ENCODE results near the gene MYOM1.
"Not testable (repeated sequence)": the region's sequence is repeated elsewhere in the genome, so short reads cannot be mapped to it uniquely, and the experiment has no call there.

MYOM1 gene

GRCh38 chr18:3073353-3073752 lies 146.4 kb downstream of the MYOM1 start:
- DNase-seq: not testable (repeated sequence)

DNA sequence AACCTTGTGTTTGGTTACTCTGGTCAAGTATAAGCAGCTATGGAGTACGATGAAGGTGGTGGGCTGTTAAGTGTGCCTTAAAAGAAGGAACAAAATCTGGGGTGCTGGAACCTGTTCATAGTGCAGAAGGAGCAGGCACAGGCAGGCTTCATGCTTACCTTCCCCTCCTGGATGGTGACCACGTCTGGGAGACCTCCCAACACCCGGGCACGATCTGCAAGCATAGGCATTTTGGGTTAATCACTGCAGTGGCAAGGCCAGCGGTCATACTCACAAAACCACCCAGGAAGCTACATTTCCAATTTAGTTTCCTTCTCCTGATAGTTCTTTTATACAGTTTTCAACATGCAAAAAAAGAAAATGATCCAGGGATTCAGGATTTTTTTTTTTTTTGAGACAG lies 148.1 kb downstream of the MYOM1 start:
- DNase-seq: no peak

- no peak for DNase-seq
Measured at GRCh38 chr18:3069671-3070433, 149.9 kb downstream of the MYOM1 start.

DNA sequence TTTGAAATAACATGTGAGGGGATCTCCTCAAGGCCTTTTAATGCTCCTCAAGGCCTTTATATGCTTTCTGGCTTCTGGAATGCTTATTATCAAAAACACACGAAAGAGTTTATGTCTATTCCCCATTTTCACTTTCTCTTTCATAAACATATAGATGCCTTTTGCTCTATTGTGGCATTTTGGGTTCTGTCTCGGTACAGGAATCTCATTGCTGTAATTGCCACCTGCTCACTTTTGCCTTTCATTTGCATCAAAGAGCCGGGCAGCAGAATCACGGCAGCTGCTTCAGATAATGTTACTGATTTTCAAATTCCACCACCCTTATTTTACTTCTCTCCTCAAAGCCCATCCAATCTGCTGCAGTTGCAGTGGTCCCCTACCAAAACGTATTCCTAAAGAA lies 152.0 kb downstream of the MYOM1 start:
- no peak for DNase-seq

DNA sequence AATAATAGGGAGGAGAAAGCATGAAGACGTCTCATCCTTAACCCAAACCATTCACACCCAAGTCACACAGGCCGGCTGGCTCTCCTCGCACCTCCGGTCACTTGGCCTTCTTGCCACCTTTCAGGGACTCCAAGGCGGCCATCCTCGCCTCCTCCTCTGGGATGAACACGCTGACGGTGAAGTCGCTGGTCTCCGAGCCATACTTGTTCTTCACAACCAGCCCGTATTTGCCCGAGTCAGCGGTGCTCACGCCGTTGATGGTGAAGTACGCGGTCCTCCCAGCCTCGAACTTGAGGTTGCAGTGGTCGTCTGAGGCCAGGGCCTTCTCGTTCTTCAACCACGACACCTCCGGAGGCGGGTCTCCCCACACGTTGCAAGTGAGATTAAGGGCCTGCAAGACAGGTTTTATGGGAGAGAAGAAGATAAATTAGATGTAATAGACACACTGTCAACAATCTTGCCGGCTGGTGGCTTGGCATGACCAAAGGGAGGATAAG lies 152.6 kb downstream of the MYOM1 start:
- no peak for DNase-seq

- DNase-seq: no peak
Measured at GRCh38 chr18:3066341-3067110, 153.2 kb downstream of the MYOM1 start.

DNA sequence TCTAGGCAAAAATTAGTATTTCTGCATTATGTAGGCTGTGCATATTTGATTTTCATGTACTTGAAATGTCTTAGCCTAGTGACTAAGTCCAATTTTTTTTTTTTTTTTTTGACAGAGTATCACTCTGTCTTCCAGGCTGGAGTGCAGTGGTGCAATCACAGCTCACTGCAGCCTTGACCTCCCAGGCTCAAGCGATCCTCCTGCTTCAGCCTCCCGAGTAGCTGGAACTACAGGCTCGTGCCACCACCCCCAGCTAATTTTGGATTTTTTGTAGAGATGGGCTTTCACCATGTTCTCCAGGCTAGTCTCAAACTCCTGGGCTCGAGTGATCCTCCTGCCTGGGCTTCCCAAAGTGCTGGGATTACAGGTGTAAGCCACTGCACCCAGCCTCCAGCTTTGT lies 156.0 kb downstream of the MYOM1 start:
- not testable (repeated sequence) for DNase-seq

DNA sequence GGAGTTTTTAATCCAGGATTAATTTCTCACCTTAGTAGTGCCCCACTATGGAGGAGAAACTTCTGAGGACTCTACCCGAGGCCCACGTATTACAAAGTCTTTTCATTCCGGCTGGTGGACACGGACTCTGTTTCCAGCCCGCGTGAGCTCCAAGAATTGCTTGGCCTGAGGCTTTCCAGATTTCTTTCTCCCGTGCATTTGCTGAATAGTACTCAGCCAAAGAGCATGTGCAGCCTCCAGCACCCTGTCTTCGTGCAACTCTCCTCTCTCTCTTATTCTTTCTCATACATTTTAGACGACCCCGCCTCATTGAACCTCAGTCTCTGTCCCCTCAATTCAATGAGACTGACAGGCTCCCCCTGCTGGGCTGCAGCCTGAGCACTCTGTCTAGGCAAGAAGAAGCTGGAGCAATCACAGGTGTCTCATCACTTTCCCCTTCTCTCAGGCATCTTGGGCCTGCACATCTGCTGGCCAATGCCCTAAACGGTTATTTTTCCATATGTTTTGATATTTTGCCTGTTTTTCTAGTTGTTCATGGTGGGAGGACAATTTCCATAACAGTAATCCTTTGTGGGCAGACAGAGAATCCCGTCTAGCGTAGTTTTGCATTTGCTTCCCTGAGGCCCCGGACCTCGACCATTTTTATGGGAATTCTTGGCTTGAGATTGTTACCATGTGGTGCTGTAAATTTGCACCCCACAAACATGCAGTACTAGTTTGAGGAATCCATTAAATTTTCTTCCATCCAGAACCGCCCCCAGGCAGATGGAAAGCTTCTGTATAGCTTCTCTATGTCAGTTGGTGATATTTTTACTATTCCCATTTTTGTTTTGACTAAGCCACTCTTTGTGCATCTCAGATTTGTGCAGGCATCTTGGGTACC lies 156.7 kb downstream of the MYOM1 start:
- DNase-seq: peak; percentile 78 to 80

- DNase-seq: peak; percentile 54 to 59
Measured at GRCh38 chr18:3061581-3062312, 158.0 kb downstream of the MYOM1 start.

DNA sequence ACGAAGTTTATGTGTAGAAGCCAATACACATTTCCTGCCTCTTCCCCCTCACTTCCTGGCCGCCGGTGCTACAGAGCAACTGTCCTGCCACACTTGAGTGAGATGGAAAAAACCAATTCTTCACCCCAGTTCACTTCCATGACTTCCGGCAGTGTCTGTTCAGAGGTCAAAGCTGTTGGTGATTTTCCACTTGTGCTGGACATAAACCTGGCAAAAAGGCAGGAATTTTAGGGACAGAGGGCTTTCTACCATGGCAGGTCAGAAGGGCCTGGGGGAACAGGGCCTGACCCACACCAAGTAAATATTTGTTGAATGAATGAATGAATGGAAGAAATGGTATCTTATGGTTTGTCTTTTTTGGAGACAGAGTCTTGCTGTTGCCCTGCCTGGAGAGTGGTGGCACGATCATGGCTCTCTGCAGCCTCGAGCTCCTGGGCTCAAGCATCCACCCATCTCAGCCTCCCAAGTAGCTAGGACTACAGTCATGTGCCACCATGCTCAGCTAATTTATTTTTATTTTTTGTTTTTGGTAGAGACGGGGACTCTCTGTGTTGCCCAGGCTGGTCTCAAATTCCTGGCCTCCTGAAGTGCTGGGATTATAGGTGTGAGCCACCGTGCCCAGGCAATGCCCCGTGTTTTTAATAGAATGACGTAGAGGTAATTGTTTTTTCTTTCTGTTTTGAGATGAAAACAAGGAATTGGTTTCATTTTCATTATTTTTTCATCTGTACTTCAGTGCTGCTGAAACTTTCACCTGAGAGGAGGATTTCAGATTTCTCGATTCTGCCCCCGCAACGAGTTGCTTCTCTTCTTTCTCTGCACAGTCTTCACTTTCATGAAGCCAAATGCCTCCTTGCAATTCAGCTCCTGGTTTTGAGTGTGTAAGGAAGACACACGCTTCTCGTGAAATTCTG lies 158.8 kb downstream of the MYOM1 start:
- peak; percentile 54 to 60 for DNase-seq

- no peak for DNase-seq
Measured at GRCh38 chr18:3059272-3059671, 160.5 kb downstream of the MYOM1 start.

DNA sequence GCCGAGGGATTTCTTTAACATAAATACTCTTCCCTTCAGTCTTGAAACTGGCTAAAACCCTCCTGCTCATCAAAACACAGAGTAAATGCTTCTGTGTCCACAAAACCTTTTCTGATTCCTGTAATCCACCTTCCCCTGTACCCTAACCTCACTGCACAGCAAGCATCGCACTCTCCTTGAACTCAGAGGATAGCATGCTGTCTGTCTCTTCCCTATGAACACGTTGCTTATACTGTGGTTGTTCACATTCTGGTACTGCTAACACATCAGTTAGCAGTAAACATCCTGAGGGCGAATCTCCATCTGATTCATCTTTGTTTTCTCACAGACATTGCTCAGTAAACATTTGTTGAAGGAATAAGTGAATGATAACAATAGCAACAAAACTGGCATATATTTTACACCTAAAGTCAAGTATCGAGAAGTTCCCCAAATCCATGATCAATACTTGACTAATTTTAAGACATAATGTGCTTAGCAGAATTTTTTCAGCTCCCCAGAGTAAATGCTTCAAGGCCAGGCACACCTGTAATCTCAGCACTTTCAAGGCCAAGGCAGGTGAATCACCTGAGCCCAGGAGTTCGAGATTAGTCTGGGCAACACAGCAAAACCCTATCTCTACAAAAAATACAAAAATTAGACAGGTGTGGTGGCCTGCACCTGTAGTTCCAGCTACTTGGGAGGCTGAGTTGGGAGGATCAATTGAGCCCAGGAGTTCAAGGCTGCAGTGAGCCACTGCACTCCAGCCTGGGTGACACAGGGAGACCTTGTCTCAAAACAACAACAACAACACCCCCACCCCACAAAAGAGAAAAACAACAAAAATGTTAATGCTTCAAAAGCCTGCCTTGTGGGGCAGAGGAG lies 161.2 kb downstream of the MYOM1 start:
- DNase-seq: no peak

DNA sequence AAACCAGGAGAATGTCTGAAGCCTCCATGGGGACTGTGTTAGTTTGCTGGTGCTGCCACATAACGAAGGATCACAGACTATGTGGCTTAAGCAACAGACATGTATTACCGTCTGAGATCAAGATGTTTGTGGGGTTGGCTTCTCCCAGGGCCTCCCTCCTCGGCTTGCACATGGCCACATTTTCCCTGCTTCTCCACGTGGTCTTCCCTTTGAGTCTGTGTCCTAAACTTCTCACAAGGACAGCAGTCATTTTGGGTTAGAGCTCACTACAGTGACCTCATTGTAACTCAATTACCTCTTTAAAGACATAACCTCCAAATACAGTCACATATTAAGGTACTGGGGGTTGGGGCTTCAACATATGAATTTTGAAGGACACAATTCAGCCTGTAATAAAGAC lies 162.2 kb downstream of the MYOM1 start:
- DNase-seq: no peak

GRCh38 chr18:3056311-3056710 lies 163.5 kb downstream of the MYOM1 start:
- no peak for DNase-seq

DNA sequence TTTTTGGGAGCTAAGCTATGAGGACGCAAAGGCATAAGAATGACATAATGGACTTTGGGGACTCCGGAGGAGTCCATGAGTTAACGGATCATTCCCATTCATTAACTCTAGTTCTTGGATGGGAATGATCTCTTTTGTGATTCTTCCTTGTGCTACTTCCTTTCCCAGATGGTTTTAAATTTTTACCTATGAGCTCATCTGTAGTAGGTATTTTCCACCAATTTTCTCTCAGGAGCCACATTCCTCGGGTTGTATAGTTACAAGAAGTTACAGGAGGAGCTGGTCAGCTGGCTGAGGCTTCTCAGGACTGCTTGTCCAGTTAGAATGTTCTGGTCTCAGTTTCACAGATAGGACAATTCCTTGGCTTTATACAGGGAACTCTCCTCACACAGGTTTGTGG lies 164.0 kb downstream of the MYOM1 start:
- no peak for DNase-seq

DNA sequence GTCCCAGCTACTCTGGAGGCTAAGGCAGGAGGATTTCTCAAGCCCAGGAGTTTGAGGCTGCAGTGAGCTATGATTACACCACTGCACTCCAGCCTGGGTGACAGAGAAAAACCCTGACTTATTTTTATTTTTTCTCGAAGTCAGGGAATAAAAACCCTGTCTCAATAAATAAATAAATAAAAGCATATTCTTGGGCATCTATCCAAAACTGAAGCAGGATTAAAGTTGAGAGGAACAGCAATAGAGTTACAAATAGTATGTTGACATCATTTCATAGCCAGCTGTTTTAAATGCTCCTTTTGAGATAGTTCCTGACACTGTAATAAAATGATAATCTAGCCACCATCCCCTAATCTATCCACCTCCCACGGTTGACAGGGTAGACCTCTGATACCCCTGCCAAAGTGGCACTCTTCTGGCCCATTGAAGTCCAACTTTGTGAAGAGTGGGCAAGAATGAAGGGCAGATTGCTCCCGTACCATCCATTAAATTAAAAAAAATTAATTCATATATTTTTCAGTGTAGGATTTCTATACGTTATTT lies 164.5 kb downstream of the MYOM1 start:
- DNase-seq: no peak

DNA sequence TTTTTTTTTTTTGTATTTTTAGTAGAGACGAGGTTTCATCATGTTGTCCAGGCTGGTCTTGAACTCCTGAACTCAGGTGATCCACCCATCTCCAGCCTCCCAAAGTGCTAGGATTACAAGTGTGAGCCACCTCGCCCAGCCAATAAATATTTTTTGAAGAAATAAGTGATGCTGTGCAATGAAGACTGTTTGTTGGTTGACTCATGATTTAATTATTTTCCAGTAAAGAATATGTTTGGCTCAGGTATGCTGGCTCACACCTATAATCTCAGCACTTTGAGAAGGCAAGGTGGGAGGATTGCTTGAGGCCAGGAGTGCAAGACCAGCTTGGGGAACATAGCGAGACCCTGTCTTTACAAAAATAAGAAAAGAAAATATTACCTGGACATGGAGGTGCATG lies 165.0 kb downstream of the MYOM1 start:
- DNase-seq: no peak

DNA sequence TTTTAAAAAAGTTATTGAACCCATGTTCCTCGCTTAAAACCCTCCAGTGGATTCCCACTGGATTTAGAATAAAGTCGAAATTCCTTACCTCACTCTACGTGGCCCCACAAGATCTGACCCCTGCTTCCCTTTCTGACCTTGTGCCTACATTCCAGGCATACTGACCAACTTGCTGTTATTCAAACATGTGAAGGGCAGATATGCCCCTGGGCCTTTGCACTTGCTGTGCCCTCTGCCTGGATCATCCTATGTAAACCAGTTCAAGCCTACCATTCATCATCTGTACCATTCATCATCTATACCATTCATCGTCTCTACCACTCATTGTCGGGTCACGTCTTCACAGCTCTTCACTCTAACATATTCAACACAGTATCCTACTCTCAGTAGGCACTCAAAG lies 165.6 kb downstream of the MYOM1 start:
- DNase-seq: no peak

DNA sequence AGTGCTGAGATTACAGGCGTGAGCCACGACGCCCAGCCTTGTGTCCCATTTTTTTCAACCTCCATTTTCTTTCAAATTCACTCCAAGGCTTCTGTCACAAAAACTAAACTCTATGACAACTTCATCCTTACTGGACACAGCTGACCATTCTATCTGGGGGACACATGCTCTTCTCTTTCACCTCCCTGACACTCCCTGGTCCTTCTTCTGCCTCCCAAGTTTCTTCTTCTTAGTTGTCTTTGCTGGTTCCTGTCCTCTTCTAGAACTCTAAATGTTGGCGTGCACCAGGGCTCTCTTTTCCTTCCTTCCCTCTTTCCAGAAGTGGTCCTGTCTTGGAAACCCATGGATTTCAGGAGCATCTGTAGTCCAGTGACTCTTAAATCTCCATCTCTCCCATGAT lies 166.7 kb downstream of the MYOM1 start:
- no peak for DNase-seq

- no peak for DNase-seq
Measured at GRCh38 chr18:3052411-3052758, 167.4 kb downstream of the MYOM1 start.
